HG03045 (cell line): ENCODE measurements around the gene LMNB1.
"Not testable (repeated sequence)": the region's sequence is repeated elsewhere in the genome, so short reads cannot be mapped to it uniquely, and the experiment has no call there.

Source experiments
- ATAC-seq: cut with Tn5 transposase; IDR thresholded peaks from one replicate; pipeline ENCODE4 v1.9.1; 2021; ENCODE audit warnings: mild to moderate bottlenecking, moderate library complexity; ENCODE audit not compliant: unreplicated experiment

The LMNB1 gene

GRCh38 chr5:126776499-126777256 lies at the start of gene LMNB1:
LMNB1 (plus strand) TSS chr5:126777136; CDS start chr5:126777509, 373 bp downstream.
- peak; percentile 67 for ATAC-seq

GRCh38 chr5:126732716-126733115 lies 44.2 kb upstream of the LMNB1 start:
- no peak for ATAC-seq

- not testable (repeated sequence) for ATAC-seq
Measured at GRCh38 chr5:126734573-126734972, 42.4 kb upstream of the LMNB1 start.

GRCh38 chr5:126736141-126736540 lies 40.8 kb upstream of the LMNB1 start:
- ATAC-seq, result no peak

- no peak for ATAC-seq
Measured at GRCh38 chr5:126741361-126741760, 35.6 kb upstream of the LMNB1 start.

GRCh38 chr5:126742425-126742824 lies 34.5 kb upstream of the LMNB1 start:
- no peak for ATAC-seq

GRCh38 chr5:126744836-126745235 lies 32.1 kb upstream of the LMNB1 start:
- no peak for ATAC-seq

- no peak for ATAC-seq
Measured at GRCh38 chr5:126745259-126745992, 31.5 kb upstream of the LMNB1 start.

GRCh38 chr5:126746290-126746689 lies 30.6 kb upstream of the LMNB1 start:
- no peak for ATAC-seq

- no peak for ATAC-seq
Measured at GRCh38 chr5:126752081-126752785, 24.7 kb upstream of the LMNB1 start.

GRCh38 chr5:126753227-126753626 lies 23.7 kb upstream of the LMNB1 start:
- no peak for ATAC-seq

GRCh38 chr5:126754609-126755008 lies 22.3 kb upstream of the LMNB1 start:
- no peak for ATAC-seq

- no peak for ATAC-seq
Measured at GRCh38 chr5:126755593-126755992, 21.3 kb upstream of the LMNB1 start.

GRCh38 chr5:126757713-126758357 lies 19.1 kb upstream of the LMNB1 start:
- ATAC-seq, result no peak

- no peak for ATAC-seq
Measured at GRCh38 chr5:126763371-126763770, 13.6 kb upstream of the LMNB1 start.

- no peak for ATAC-seq
Measured at GRCh38 chr5:126769703-126770102, 7.2 kb upstream of the LMNB1 start.

GRCh38 chr5:126773536-126773935 lies 3.4 kb upstream of the LMNB1 start:
- not testable (repeated sequence) for ATAC-seq

GRCh38 chr5:126774595-126774994 lies 2.3 kb upstream of the LMNB1 start:
- not testable (repeated sequence) for ATAC-seq

GRCh38 chr5:126777257-126777974 lies 480 bp downstream of the LMNB1 start:
- ATAC-seq, result peak; percentile 14

GRCh38 chr5:126777975-126778674 lies 1.2 kb downstream of the LMNB1 start:
- peak; percentile 69 for ATAC-seq
